ENCODE data around the gene TAS1R3. TPM values are rescaled to one million over a fixed set of nuclear protein-coding genes. Genes with fewer than 3 reads are reported as not detected.

The TAS1R3 gene
- total RNA-seq, 4 donors from 2014 or later = 0.38 to 1.4 (median 0.79) TPM

- 76 to 79% methylated on average over 12 to 15 of the region's 16 CpGs for WGBS, 2 donors
- H3K4me3 ChIP-seq (ENCODE audit: low read depth, poor library complexity, severe bottlenecking) = no peak overlapping the region
- no peak for DNase-seq (ENCODE audit: low spot score in 2 of 2)
- TF ChIP-seq, protein P1, sequence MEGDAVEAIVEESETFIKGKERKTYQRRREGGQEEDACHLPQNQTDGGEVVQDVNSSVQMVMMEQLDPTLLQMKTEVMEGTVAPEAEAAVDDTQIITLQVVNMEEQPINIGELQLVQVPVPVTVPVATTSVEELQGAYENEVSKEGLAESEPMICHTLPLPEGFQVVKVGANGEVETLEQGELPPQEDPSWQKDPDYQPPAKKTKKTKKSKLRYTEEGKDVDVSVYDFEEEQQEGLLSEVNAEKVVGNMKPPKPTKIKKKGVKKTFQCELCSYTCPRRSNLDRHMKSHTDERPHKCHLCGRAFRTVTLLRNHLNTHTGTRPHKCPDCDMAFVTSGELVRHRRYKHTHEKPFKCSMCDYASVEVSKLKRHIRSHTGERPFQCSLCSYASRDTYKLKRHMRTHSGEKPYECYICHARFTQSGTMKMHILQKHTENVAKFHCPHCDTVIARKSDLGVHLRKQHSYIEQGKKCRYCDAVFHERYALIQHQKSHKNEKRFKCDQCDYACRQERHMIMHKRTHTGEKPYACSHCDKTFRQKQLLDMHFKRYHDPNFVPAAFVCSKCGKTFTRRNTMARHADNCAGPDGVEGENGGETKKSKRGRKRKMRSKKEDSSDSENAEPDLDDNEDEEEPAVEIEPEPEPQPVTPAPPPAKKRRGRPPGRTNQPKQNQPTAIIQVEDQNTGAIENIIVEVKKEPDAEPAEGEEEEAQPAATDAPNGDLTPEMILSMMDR (IDR thresholded peaks at IDR 0.05) = no peak
- TF ChIP-seq POLR2A (IDR thresholded peaks at IDR 0.05) = no peak
- intact Hi-C loops (cut with DNase I; ENCODE audit: low total_unique reads) = no loop called here
These were observed 39.8 kb downstream of the TAS1R3 start for GRCh38 chr1:1370771-1371300.

- no peak for DNase-seq (ENCODE audit: low spot score in 2 of 2)
- TF ChIP-seq POLR2A (IDR thresholded peaks at IDR 0.05) = no peak
- TF ChIP-seq, protein P1 (IDR thresholded peaks at IDR 0.05) = no peak
- intact Hi-C loops (cut with DNase I; ENCODE audit: low total_unique reads) = no loop called here
These were observed 40.3 kb downstream of the TAS1R3 start for GRCh38 chr1:1371364-1371745.

GRCh38 chr1:1371746-1372711 is 40.9 kb downstream of the TAS1R3 start:
- H3K4me3 ChIP-seq (ENCODE audit: low read depth, poor library complexity, severe bottlenecking) = no peak overlapping the region
- intact Hi-C loops (cut with DNase I; ENCODE audit: low total_unique reads) = no loop called here
- peak in 1 of 2 donors; percentile 95 for DNase-seq (ENCODE audit: low spot score in 2 of 2)
- 24 to 29% methylated on average over 14 to 25 of the region's 26 CpGs for WGBS, 2 donors
- TF ChIP-seq, protein P1 (IDR thresholded peaks at IDR 0.05) = peak in 1 of 3 donors; percentile 83
- no peak for TF ChIP-seq POLR2A (IDR thresholded peaks at IDR 0.05)

More at GRCh38 chr1:1371364-1371745, 40.3 kb downstream of the TAS1R3 start:
- 40 to 41% methylated on average over 3 to 10 of the region's 12 CpGs for WGBS, 2 donors
- no peak overlapping the region for H3K4me3 ChIP-seq (ENCODE audit: low read depth, poor library complexity, severe bottlenecking)

- TF ChIP-seq, protein P1 (IDR thresholded peaks at IDR 0.05) = no peak
- no peak for TF ChIP-seq POLR2A (IDR thresholded peaks at IDR 0.05)
- 78 to 83% methylated on average over 15 to 26 of the region's 26 CpGs for WGBS, 2 donors
- intact Hi-C loops (cut with DNase I; ENCODE audit: low total_unique reads) = no loop called here
These were observed 42.2 kb downstream of the TAS1R3 start for GRCh38 chr1:1373051-1373814.

GRCh38 chr1:1373815-1374588 is 42.9 kb downstream of the TAS1R3 start:
- WGBS, 2 donors = 44 to 51% methylated on average over 44 to 52 of the region's 52 CpGs
- H3K4me3 ChIP-seq (ENCODE audit: low read depth, poor library complexity, severe bottlenecking) = peak overlapping the region; percentile 92
- no peak for TF ChIP-seq POLR2A (IDR thresholded peaks at IDR 0.05)
- TF ChIP-seq, protein P1 (IDR thresholded peaks at IDR 0.05) = no peak
- intact Hi-C loops (cut with DNase I; ENCODE audit: low total_unique reads) = no loop called here
- DNase-seq (ENCODE audit: low spot score in 2 of 2) = no peak

More at GRCh38 chr1:1373051-1373814, 42.2 kb downstream of the TAS1R3 start:
- no peak for DNase-seq (ENCODE audit: low spot score in 2 of 2)
- H3K4me3 ChIP-seq (ENCODE audit: low read depth, poor library complexity, severe bottlenecking) = no peak overlapping the region

Data from lower leg skin (tissue), 4 donors.